ENCODE measurements around the gene FAF1.

DNA sequence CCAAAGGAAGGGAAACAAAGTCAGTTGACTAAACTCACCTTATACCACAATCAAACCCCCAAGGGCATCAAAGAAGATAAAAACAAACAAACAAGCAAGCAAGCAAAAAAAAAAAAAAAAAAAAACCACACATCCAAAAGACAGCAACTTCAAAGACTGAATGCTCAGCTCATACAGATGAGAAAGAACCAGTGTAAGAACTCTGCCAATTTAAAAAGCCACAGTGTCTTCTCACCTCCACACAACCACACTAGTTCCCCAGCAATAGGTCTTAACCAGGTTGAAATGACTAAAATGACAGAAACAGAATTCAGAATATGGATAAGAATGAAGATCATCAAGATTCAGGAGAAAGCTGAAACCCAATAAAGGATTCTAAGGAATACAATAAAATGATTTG is 193.4 kb downstream of the FAF1 start:
- TF ChIP-seq EZH2 (IDR thresholded peaks at IDR 0.05) (no peak), POLR2AphosphoS5 (IDR thresholded peaks at IDR 0.05; ENCODE audit: borderline replicate concordance, low read depth, low read length) (no peak)

All from SK-N-MC (cell line).